SK-N-SH (cell line): ENCODE data around the gene SYNDIG1L.

Experiments used
- CTCF ChIP-seq: fragments of 200-600 bp; sonication (generic); IDR thresholded peaks from 2 replicates; pipeline ENCODE4 v1.6.1; 2017; ENCODE audit warnings: antibody characterized with exemption, mild to moderate bottlenecking, moderate library complexity
- JUND ChIP-seq: IDR thresholded peaks from 2 replicates; pipeline ENCODE4 v1.4.0; 2012
- NRF1 ChIP-seq: IDR thresholded peaks from 2 replicates; pipeline ENCODE4 v1.6.1; 2012; ENCODE audit warnings: low read depth, mild to moderate bottlenecking, low read length
- PBX3 ChIP-seq: IDR thresholded peaks from 2 replicates; pipeline ENCODE4; 2012
- RAD21 ChIP-seq: IDR thresholded peaks from 2 replicates; pipeline ENCODE4 v1.6.1; 2012; ENCODE audit warnings: mild to moderate bottlenecking, low read length

- TF ChIP-seq CTCF (no peak), PBX3 (peak; percentile 68), RAD21 (no peak), JUND (peak; percentile 40; the same call in 1 of the 2 replicates), NRF1 (no peak)
Measured at GRCh38 chr14:74475678-74476077, 49.7 kb upstream of the SYNDIG1L start.
